ENCODE data around the gene NWD2.

GRCh38 chr4:37465296-37465695, 220.8 kb downstream of the NWD2 start:
- TF ChIP-seq POLR2AphosphoS5 (IDR thresholded peaks at IDR 0.05; ENCODE audit: insufficient read depth in 1 of 2, low read depth in 1 of 2), result no peak
- no peak for TF ChIP-seq CTCF (IDR thresholded peaks at IDR 0.05)
- no peak for TF ChIP-seq POLR2A (IDR thresholded peaks at IDR 0.05)

Measured in vagina (tissue), 2 donors.